NOMO-1 treated with DMSO at 0.1 percent for 48 hours (cell line): Measurements from ENCODE around the gene PCDH12.

Source experiments
- DNase-seq: peaks from one replicate; lab custom pipeline; 2025; ENCODE audit not compliant: unreplicated experiment; lab: John Stamatoyannopoulos, UW

PCDH12 gene

GRCh38 chr5:141966963-141967333, 8.9 kb upstream of the PCDH12 start:
- no peak for DNase-seq

GRCh38 chr5:141966275-141966962, 8.4 kb upstream of the PCDH12 start:
- DNase-seq, result no peak

- no peak for DNase-seq
Observed at GRCh38 chr5:141965071-141965470, 7.1 kb upstream of the PCDH12 start.

GRCh38 chr5:141963701-141964100, 5.7 kb upstream of the PCDH12 start:
- DNase-seq, result no peak

GRCh38 chr5:141961466-141961865, 3.5 kb upstream of the PCDH12 start:
- no peak for DNase-seq

GRCh38 chr5:141960449-141961323, 2.7 kb upstream of the PCDH12 start:
- peak; percentile 95 for DNase-seq

GRCh38 chr5:141960018-141960417, 2.0 kb upstream of the PCDH12 start:
- DNase-seq, result no peak

- DNase-seq, result peak; percentile 36
Observed at GRCh38 chr5:141958546-141959172, 657 bp upstream of the PCDH12 start.

- peak; percentile 23 for DNase-seq
Observed at GRCh38 chr5:141957367-141957996, 520 bp downstream of the PCDH12 start.

- peak; percentile 65 for DNase-seq
Observed at GRCh38 chr5:141954194-141954593, 3.8 kb downstream of the PCDH12 start.

- no peak for DNase-seq
Observed at GRCh38 chr5:141952020-141952419, 6.0 kb downstream of the PCDH12 start.

- DNase-seq, result no peak
Observed at GRCh38 chr5:141951332-141951781, 6.6 kb downstream of the PCDH12 start.

GRCh38 chr5:141950207-141951005, 7.6 kb downstream of the PCDH12 start:
- DNase-seq, result no peak

GRCh38 chr5:141949511-141949910, 8.5 kb downstream of the PCDH12 start:
- no peak for DNase-seq

GRCh38 chr5:141948812-141949211, 9.2 kb downstream of the PCDH12 start:
- no peak for DNase-seq

GRCh38 chr5:141947316-141947715, 10.7 kb downstream of the PCDH12 start:
- DNase-seq, result no peak

GRCh38 chr5:141945511-141946051, 12.4 kb downstream of the PCDH12 start:
- no peak for DNase-seq

GRCh38 chr5:141944076-141944475, 13.9 kb downstream of the PCDH12 start:
- no peak for DNase-seq

- DNase-seq, result no peak
Observed at GRCh38 chr5:141942185-141942857, 15.7 kb downstream of the PCDH12 start.

- no peak for DNase-seq
Observed at GRCh38 chr5:141941779-141942178, 16.2 kb downstream of the PCDH12 start.
